ENCODE measurements around the gene IGFBP3.

Gene IGFBP3

GRCh38 chr7:45917658-45918057, 3.4 kb downstream of the IGFBP3 start:
- DNase-seq, result peak; percentile 51 to 75
- TF ChIP-seq POLR2A (IDR thresholded peaks at IDR 0.05; ENCODE audit: low read length) (no peak), GATA1 (IDR thresholded peaks at IDR 0.05; ENCODE audit: low read depth, low read length) (no peak)

- DNase-seq, result no peak
- TF ChIP-seq GATA1 (IDR thresholded peaks at IDR 0.05; ENCODE audit: low read depth, low read length) (no peak), POLR2A (IDR thresholded peaks at IDR 0.05; ENCODE audit: low read length) (no peak)
Measured at GRCh38 chr7:45917064-45917463, 4.0 kb downstream of the IGFBP3 start.

- DNase-seq, result no peak
- TF ChIP-seq GATA1 (IDR thresholded peaks at IDR 0.05; ENCODE audit: low read depth, low read length) (no peak), POLR2A (IDR thresholded peaks at IDR 0.05; ENCODE audit: low read length) (no peak)
Measured at GRCh38 chr7:45915606-45916005, 5.5 kb downstream of the IGFBP3 start.

- no peak for TF ChIP-seq POLR2A (IDR thresholded peaks at IDR 0.05; ENCODE audit: low read length)
- no peak for TF ChIP-seq GATA1 (IDR thresholded peaks at IDR 0.05; ENCODE audit: low read depth, low read length)
- no peak for DNase-seq
Measured at GRCh38 chr7:45914911-45915310, 6.2 kb downstream of the IGFBP3 start.

GRCh38 chr7:45912972-45913371, 8.1 kb downstream of the IGFBP3 start:
- no peak for TF ChIP-seq POLR2A (IDR thresholded peaks at IDR 0.05; ENCODE audit: low read length)
- no peak for TF ChIP-seq GATA1 (IDR thresholded peaks at IDR 0.05; ENCODE audit: low read depth, low read length)
- DNase-seq, result no peak

GRCh38 chr7:45911311-45911710, 9.8 kb downstream of the IGFBP3 start:
- DNase-seq, result no peak
- TF ChIP-seq GATA1 (IDR thresholded peaks at IDR 0.05; ENCODE audit: low read depth, low read length) (no peak), POLR2A (IDR thresholded peaks at IDR 0.05; ENCODE audit: low read length) (no peak)

GRCh38 chr7:45910855-45911254, 10.2 kb downstream of the IGFBP3 start:
- no peak for TF ChIP-seq POLR2A (IDR thresholded peaks at IDR 0.05; ENCODE audit: low read length)
- TF ChIP-seq GATA1 (IDR thresholded peaks at IDR 0.05; ENCODE audit: low read depth, low read length), result no peak
- no peak for DNase-seq

- TF ChIP-seq GATA1 (IDR thresholded peaks at IDR 0.05; ENCODE audit: low read depth, low read length) (no peak), POLR2A (IDR thresholded peaks at IDR 0.05; ENCODE audit: low read length) (no peak)
- DNase-seq, result no peak
Measured at GRCh38 chr7:45909561-45909960, 11.5 kb downstream of the IGFBP3 start.

- TF ChIP-seq POLR2A (IDR thresholded peaks at IDR 0.05; ENCODE audit: low read length) (no peak), GATA1 (IDR thresholded peaks at IDR 0.05; ENCODE audit: low read depth, low read length) (no peak)
Measured at GRCh38 chr7:45902820-45903219, 18.3 kb downstream of the IGFBP3 start.

GRCh38 chr7:45901566-45901965, 19.5 kb downstream of the IGFBP3 start:
- no peak for DNase-seq
- TF ChIP-seq POLR2A (IDR thresholded peaks at IDR 0.05; ENCODE audit: low read length) (no peak), GATA1 (IDR thresholded peaks at IDR 0.05; ENCODE audit: low read depth, low read length) (no peak)

More at GRCh38 chr7:45902820-45903219, 18.3 kb downstream of the IGFBP3 start:
- DNase-seq, result no peak

- no peak for TF ChIP-seq POLR2A (IDR thresholded peaks at IDR 0.05; ENCODE audit: low read length)
- no peak for TF ChIP-seq GATA1 (IDR thresholded peaks at IDR 0.05; ENCODE audit: low read depth, low read length)
- DNase-seq, result no peak
Measured at GRCh38 chr7:45898222-45898621, 22.9 kb downstream of the IGFBP3 start.

GRCh38 chr7:45897042-45897690, 23.9 kb downstream of the IGFBP3 start:
- no peak for TF ChIP-seq POLR2A (IDR thresholded peaks at IDR 0.05; ENCODE audit: low read length)
- no peak for TF ChIP-seq GATA1 (IDR thresholded peaks at IDR 0.05; ENCODE audit: low read depth, low read length)
- DNase-seq, result no peak

- TF ChIP-seq POLR2A (IDR thresholded peaks at IDR 0.05; ENCODE audit: low read length) (no peak), GATA1 (IDR thresholded peaks at IDR 0.05; ENCODE audit: low read depth, low read length) (no peak)
- DNase-seq, result no peak
Measured at GRCh38 chr7:45894665-45895062, 26.4 kb downstream of the IGFBP3 start.

GRCh38 chr7:45893996-45894664, 26.9 kb downstream of the IGFBP3 start:
- TF ChIP-seq GATA1 (IDR thresholded peaks at IDR 0.05; ENCODE audit: low read depth, low read length), result no peak
- no peak for TF ChIP-seq POLR2A (IDR thresholded peaks at IDR 0.05; ENCODE audit: low read length)
- no peak for DNase-seq

GRCh38 chr7:45893374-45893995, 27.6 kb downstream of the IGFBP3 start:
- TF ChIP-seq GATA1 (IDR thresholded peaks at IDR 0.05; ENCODE audit: low read depth, low read length) (no peak), POLR2A (IDR thresholded peaks at IDR 0.05; ENCODE audit: low read length) (no peak)
- no peak for DNase-seq
